BLaER1 treated with 17β-estradiol and CSF1 and Interleukin-3, amounts not matched to agents 10 nM and 100 nM (cell line): ENCODE results near the gene BATF3.
"Not testable (repeated sequence)": the region's sequence is repeated elsewhere in the genome, so short reads cannot be mapped to it uniquely, and the experiment has no call there.

Experiments
- H3K27ac ChIP-seq, 11 experiments: shearing (Covaris generic); formaldehyde crosslinking; 2 replicates each; pipeline ENCODE4 v1.8.1; 2022
- H3K27me3 ChIP-seq, 11 experiments: shearing (Covaris generic); formaldehyde crosslinking; 2 replicates each; pipeline ENCODE4 v1.8.1; 2022
- H3K36me3 ChIP-seq, 11 experiments: shearing (Covaris generic); formaldehyde crosslinking; 2 replicates each; pipeline ENCODE4 v1.8.1; 2022
- H3K4me1 ChIP-seq, 10 experiments: shearing (Covaris generic); formaldehyde crosslinking; 2 replicates each; pipeline ENCODE4 v1.8.1; 2022
- H3K4me2 ChIP-seq, 11 experiments: shearing (Covaris generic); formaldehyde crosslinking; 2 replicates each; pipeline ENCODE4 v1.8.1; 2022
- H3K4me3 ChIP-seq, 10 experiments: shearing (Covaris generic); formaldehyde crosslinking; 2 replicates each; pipeline ENCODE4 v1.8.1; 2022
- H3K9ac ChIP-seq, 11 experiments: shearing (Covaris generic); formaldehyde crosslinking; 2 replicates each; pipeline ENCODE4 v1.8.1; 2022
- H3K9me3 ChIP-seq, 11 experiments: shearing (Covaris generic); formaldehyde crosslinking; replicated peaks in 1 of 11; 2 replicates each; pipeline ENCODE4 v1.8.1; 2022
- H4K20me1 ChIP-seq, 11 experiments: shearing (Covaris generic); formaldehyde crosslinking; 2 replicates each; pipeline ENCODE4 v1.8.1; 2022
- Cebpa-rat ChIP-seq, 11 experiments: shearing (Covaris generic); IDR thresholded peaks; 2 replicates each; pipeline ENCODE4 v1.8.1; 2022

The BATF3 gene

GRCh38 chr1:212640223-212640878, 59.3 kb downstream of the BATF3 start:
- no peak for TF ChIP-seq Cebpa-rat (IDR thresholded peaks at IDR 0.05)
- Histone ChIP-seq H3K9ac (no peak overlapping the region), H3K9me3 (peaks cover 0 to 22% (median 11%) of the 10 kb centered on the region in 11 experiments; a peak in 16 of 22 replicates), H3K36me3 (no peaks in the 10 kb centered on the region), H3K4me1 (peaks cover 55 to 65% (median 61%) of the 10 kb centered on the region in 10 experiments), H3K27me3 (no peaks in the 10 kb centered on the region), H3K4me2 (peak overlapping the region in 10 of 11 experiments; percentile 16 to 95 (median 86); a peak in 11 of 22 replicates), H3K27ac (peak overlapping the region in 7 of 11 experiments; percentile 94 to 98 (median 96); a peak in 8 of 22 replicates), H3K4me3 (no peak overlapping the region), H4K20me1 (no peaks in the 10 kb centered on the region)

- H3K9ac ChIP-seq, result peak overlapping the region in 3 of 11 experiments; percentile 87 to 89 (median 88); a peak in 6 of 22 replicates
- peaks cover 0 to 22% (median 11%) of the 10 kb centered on the region in 11 experiments; a peak in 16 of 22 replicates for H3K9me3 ChIP-seq
- H4K20me1 ChIP-seq, H3K36me3 ChIP-seq, H3K27me3 ChIP-seq, H3K4me3 ChIP-seq: not testable (repeated sequence)
- peaks cover 60 to 65% (median 64%) of the 10 kb centered on the region in 10 experiments for H3K4me1 ChIP-seq
- peak overlapping the region; percentile 80 to 95 (median 90) for H3K4me2 ChIP-seq
- peak overlapping the region; percentile 2 to 98 (median 96); a peak in 19 of 22 replicates for H3K27ac ChIP-seq
Observed at GRCh38 chr1:212639524-212639923, 60.1 kb downstream of the BATF3 start.

GRCh38 chr1:212638492-212639151, 61.0 kb downstream of the BATF3 start:
- no peak for TF ChIP-seq Cebpa-rat (IDR thresholded peaks at IDR 0.05)
- Histone ChIP-seq H3K9ac (peak overlapping the region; percentile 49 to 89 (median 83); a peak in 21 of 22 replicates), H3K27ac (peak overlapping the region; percentile 69 to 98 (median 96); a peak in 21 of 22 replicates), H3K9me3 (peaks cover 5 to 25% (median 17%) of the 10 kb centered on the region in 11 experiments; a peak in 17 of 22 replicates), H3K36me3 (no peaks in the 10 kb centered on the region), H3K4me2 (peak overlapping the region; percentile 80 to 95 (median 90)), H4K20me1 (no peaks in the 10 kb centered on the region), H3K4me1 (peaks cover 59 to 67% (median 65%) of the 10 kb centered on the region in 10 experiments), H3K4me3 (peak overlapping the region in 4 of 10 experiments; percentile 4 to 40 (median 12); a peak in 4 of 20 replicates), H3K27me3 (no peaks in the 10 kb centered on the region)

DNA sequence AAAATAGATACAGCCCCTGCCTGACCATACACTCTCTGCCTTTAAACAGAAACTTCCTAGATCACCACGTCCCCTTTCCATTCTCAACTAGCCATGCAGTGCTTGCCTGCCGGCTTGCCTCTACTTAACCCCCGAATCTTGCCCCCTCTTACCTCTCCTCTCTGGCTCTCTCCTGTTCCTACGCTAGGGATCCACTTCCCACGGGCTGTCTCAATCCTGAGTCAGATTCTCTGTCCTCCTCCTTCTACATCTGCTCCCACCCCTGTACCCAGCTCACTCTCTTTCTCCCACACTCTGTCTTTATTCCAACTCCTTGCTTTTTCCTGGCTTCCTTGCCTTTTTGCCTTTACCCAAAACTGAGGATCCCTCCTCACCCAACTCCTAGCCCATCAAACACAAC, 61.7 kb downstream of the BATF3 start:
- no peak for TF ChIP-seq Cebpa-rat (IDR thresholded peaks at IDR 0.05)
- peaks cover 59 to 74% (median 72%) of the 10 kb centered on the region in 10 experiments for H3K4me1 ChIP-seq
- peaks cover 10 to 30% (median 20%) of the 10 kb centered on the region in 11 experiments; a peak in 18 of 22 replicates for H3K9me3 ChIP-seq
- peak overlapping the region; percentile 80 to 95 (median 90) for H3K4me2 ChIP-seq
- no peaks in the 10 kb centered on the region for H4K20me1 ChIP-seq
- peak overlapping the region in 4 of 10 experiments; percentile 4 to 40 (median 8); a peak in 4 of 20 replicates for H3K4me3 ChIP-seq
- peak overlapping the region; percentile 49 to 89 (median 83); a peak in 21 of 22 replicates for H3K9ac ChIP-seq
- H3K27ac ChIP-seq, result peak overlapping the region; percentile 69 to 98 (median 96); a peak in 21 of 22 replicates
- H3K27me3 ChIP-seq, result no peaks in the 10 kb centered on the region
- no peaks in the 10 kb centered on the region for H3K36me3 ChIP-seq
